ENCODE results near the gene SLC8A2.

The SLC8A2 gene

GRCh38 chr19:47471733-47472457, at the start of gene SLC8A2:
Gene SLC8A2, minus strand, starts transcription at chr19:47471893. Its CDS starts 5,490 bp downstream, at chr19:47466403.
- peak; percentile 77 for DNase-seq

GRCh38 chr19:47520839-47521238, 49.1 kb upstream of the SLC8A2 start:
- no peak for DNase-seq

GRCh38 chr19:47520343-47520806, 48.7 kb upstream of the SLC8A2 start:
- no peak for DNase-seq

GRCh38 chr19:47518854-47519253, 47.2 kb upstream of the SLC8A2 start:
- no peak for DNase-seq

GRCh38 chr19:47518139-47518538, 46.4 kb upstream of the SLC8A2 start:
- no peak for DNase-seq

GRCh38 chr19:47514869-47515588, 43.3 kb upstream of the SLC8A2 start, which contains the start of gene NAPA:
Gene NAPA, minus strand, starts transcription at chr19:47515063. Its CDS starts 123 bp downstream, at chr19:47514940.
- DNase-seq = peak; percentile 100

GRCh38 chr19:47514151-47514868, 42.6 kb upstream of the SLC8A2 start:
- DNase-seq = no peak

GRCh38 chr19:47512948-47513319, 41.2 kb upstream of the SLC8A2 start:
- DNase-seq = no peak

GRCh38 chr19:47512183-47512947, 40.7 kb upstream of the SLC8A2 start:
- no peak for DNase-seq

GRCh38 chr19:47511681-47512080, 40.0 kb upstream of the SLC8A2 start:
- DNase-seq = no peak

- DNase-seq = no peak
These were observed 39.4 kb upstream of the SLC8A2 start for GRCh38 chr19:47511128-47511517.

GRCh38 chr19:47510516-47511127, 38.9 kb upstream of the SLC8A2 start:
- DNase-seq = no peak

GRCh38 chr19:47509973-47510372, 38.3 kb upstream of the SLC8A2 start:
- DNase-seq = no peak

- no peak for DNase-seq
These were observed 37.6 kb upstream of the SLC8A2 start for GRCh38 chr19:47509170-47509847.

- no peak for DNase-seq
These were observed 37.0 kb upstream of the SLC8A2 start for GRCh38 chr19:47508721-47509120.

GRCh38 chr19:47507924-47508553, 36.3 kb upstream of the SLC8A2 start:
- DNase-seq = peak; percentile 59

- DNase-seq = no peak
These were observed 35.3 kb upstream of the SLC8A2 start for GRCh38 chr19:47507012-47507411.

- DNase-seq = peak; percentile 34
These were observed 34.8 kb upstream of the SLC8A2 start for GRCh38 chr19:47506459-47506858.

- DNase-seq = no peak
These were observed 33.8 kb upstream of the SLC8A2 start for GRCh38 chr19:47505506-47505905.

- DNase-seq = no peak
These were observed 32.1 kb upstream of the SLC8A2 start for GRCh38 chr19:47503826-47504150.

- no peak for DNase-seq
These were observed 31.6 kb upstream of the SLC8A2 start for GRCh38 chr19:47503130-47503825.

Measured in retina (tissue), 1 donor.